ENCODE results near the gene KRTAP4-8. TPM values are rescaled to one million over a fixed set of nuclear protein-coding genes. Genes with fewer than 3 reads are reported as not detected.
"Not testable (repeated sequence)": the region's sequence is repeated elsewhere in the genome, so short reads cannot be mapped to it uniquely, and the experiment has no call there.

The KRTAP4-8 gene
- total RNA-seq, 2 donors from 2014 or later: not detected

DNA sequence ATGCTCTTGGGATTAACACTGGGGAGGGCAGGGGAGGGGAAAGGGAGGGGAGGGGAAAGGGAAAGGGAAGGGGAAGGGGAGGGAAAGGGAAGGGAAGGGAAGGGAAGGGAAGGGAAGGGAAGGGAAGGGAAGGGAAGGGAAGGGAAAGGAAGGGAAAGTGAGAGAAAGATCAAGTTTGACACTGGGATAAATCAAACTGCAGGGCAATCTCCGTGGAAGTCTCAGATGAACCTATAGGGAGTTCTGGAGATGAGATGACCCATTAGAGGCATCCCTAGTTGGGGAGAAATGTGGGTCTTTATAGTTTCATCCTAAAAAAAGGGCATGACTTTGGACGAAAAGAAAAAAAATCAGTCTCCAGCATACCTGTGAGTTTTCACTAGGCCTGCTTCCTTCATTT, 23.8 kb upstream of the KRTAP4-8 start:
- TF ChIP-seq, protein P1, sequence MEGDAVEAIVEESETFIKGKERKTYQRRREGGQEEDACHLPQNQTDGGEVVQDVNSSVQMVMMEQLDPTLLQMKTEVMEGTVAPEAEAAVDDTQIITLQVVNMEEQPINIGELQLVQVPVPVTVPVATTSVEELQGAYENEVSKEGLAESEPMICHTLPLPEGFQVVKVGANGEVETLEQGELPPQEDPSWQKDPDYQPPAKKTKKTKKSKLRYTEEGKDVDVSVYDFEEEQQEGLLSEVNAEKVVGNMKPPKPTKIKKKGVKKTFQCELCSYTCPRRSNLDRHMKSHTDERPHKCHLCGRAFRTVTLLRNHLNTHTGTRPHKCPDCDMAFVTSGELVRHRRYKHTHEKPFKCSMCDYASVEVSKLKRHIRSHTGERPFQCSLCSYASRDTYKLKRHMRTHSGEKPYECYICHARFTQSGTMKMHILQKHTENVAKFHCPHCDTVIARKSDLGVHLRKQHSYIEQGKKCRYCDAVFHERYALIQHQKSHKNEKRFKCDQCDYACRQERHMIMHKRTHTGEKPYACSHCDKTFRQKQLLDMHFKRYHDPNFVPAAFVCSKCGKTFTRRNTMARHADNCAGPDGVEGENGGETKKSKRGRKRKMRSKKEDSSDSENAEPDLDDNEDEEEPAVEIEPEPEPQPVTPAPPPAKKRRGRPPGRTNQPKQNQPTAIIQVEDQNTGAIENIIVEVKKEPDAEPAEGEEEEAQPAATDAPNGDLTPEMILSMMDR (IDR thresholded peaks at IDR 0.05): no peak
- H3K9me3 ChIP-seq: no peaks in the 10 kb centered on the region

GRCh38 chr17:41119696-41120690, 22.1 kb upstream of the KRTAP4-8 start:
- H3K4me3 ChIP-seq; DNase-seq (ENCODE audit: low spot score); H3K36me3 ChIP-seq; H3K4me1 ChIP-seq; H3K27me3 ChIP-seq; H3K9me3 ChIP-seq; H3K27ac ChIP-seq: not testable (repeated sequence)

More for the DNA sequence above, 23.8 kb upstream of the KRTAP4-8 start:
- DNase-seq (ENCODE audit: low spot score): no peak
- Histone ChIP-seq H3K4me1 (no peaks in the 10 kb centered on the region), H3K36me3 (no peaks in the 10 kb centered on the region), H3K27ac (no peak overlapping the region), H3K4me3 (no peak overlapping the region), H3K27me3 (no peaks in the 10 kb centered on the region)

DNA sequence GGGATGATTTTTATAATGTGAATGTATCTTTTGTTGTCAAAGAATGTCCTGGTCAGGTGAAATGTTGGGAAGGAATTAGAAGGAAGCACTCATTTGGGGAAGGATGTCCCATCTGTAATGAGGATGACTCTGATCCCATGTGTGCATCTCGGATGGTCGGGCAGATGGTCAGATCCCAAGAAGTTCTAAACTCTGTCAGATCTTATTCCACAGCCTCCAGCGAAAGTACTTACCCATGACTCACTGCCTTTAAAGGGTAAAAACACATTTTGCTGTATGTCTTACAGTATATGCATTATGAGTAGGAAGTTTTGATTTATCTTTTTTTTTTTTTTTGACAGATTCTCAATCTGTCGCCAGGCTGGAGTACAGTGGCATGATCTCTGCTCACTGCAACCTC, 20.8 kb upstream of the KRTAP4-8 start:
- no peaks in the 10 kb centered on the region for H3K9me3 ChIP-seq
- H3K4me3 ChIP-seq: no peak overlapping the region
- no peak for DNase-seq (ENCODE audit: low spot score)
- TF ChIP-seq, protein P1 (IDR thresholded peaks at IDR 0.05): no peak
- no peak overlapping the region for H3K27ac ChIP-seq
- H3K36me3 ChIP-seq: no peaks in the 10 kb centered on the region
- H3K27me3 ChIP-seq: no peaks in the 10 kb centered on the region
- no peaks in the 10 kb centered on the region for H3K4me1 ChIP-seq

DNA sequence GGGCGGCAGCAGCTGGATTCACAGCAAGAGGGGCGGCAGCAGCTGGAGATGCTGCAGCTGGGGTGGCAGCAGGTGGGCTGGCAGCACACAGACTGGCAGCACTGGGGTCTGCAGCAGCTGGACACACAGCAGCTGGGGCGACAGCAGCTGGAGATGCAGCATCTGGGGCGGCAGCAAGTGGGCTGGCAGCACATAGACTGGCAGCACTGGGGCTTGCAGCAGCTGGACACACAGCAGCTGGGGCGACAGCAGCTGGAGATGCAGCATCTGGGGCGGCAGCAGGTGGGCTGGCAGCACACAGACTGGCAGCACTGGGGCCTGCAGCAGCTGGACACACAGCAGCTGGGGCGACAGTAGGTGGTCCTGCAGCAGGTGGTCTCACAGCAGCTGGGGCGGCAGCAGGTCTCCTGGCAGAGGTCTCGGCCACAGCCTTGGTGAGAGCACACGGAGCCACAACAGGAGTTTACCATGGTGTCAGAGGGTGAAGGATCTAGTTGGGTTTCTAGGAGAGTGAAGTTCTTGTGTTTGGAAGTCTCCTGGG, 20.0 kb upstream of the KRTAP4-8 start, which contains the start of gene KRTAP4-11:
Gene KRTAP4-11 (minus strand): TSS at position 528 of the 541 bp plus-strand sequence. CDS start 58 bp downstream, at position 470.
- H3K27me3 ChIP-seq; H3K9me3 ChIP-seq; H3K36me3 ChIP-seq; H3K4me3 ChIP-seq; H3K27ac ChIP-seq; H3K4me1 ChIP-seq; DNase-seq (ENCODE audit: low spot score): not testable (repeated sequence)

GRCh38 chr17:41116297-41116696, 18.4 kb upstream of the KRTAP4-8 start:
- DNase-seq (ENCODE audit: low spot score): no peak
- Histone ChIP-seq H3K36me3 (no peaks in the 10 kb centered on the region), H3K27me3 (no peaks in the 10 kb centered on the region)

DNA sequence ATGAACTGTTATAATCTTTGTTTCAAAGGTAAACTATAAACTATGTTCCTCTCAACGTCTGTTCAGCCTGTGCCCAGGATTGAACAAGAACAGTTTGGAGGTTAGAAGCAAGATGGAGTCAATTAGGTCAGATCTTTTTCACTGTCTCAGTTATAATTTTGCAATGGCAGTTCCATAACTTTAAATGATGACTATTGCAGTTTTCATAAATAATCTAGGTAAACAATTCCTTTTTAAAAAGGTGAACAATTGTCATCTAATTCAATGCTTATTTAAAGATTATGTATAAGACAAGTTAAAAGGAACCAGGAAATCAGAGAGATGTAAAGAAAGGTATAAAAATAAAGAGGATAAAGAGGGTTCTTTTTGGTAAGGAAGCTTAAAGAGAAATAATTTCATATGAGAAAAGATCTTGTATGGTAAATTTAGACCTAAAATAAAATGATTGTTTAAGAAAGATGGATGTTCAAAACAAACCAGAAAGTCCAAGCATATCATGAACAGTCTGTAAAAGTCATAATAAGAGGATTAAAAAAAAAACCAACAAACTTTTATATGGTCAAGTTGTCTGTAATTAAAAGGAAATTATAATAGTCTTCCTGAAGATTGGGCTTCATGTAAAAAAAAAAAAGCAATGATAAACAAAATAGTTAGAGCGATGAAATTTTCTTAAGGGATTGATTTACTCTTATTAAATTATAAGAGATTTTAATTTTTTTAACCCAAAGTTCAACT, 13.4 kb upstream of the KRTAP4-8 start:
- H3K9me3 ChIP-seq: no peaks in the 10 kb centered on the region
- DNase-seq (ENCODE audit: low spot score): no peak

More at GRCh38 chr17:41116297-41116696, 18.4 kb upstream of the KRTAP4-8 start:
- Histone ChIP-seq H3K27ac (no peak overlapping the region), H3K9me3 (no peaks in the 10 kb centered on the region), H3K4me1 (no peaks in the 10 kb centered on the region), H3K4me3 (no peak overlapping the region)
- TF ChIP-seq, protein P1 (IDR thresholded peaks at IDR 0.05): no peak

GRCh38 chr17:41108728-41109386, 10.9 kb upstream of the KRTAP4-8 start:
- H3K27ac ChIP-seq, H3K36me3 ChIP-seq: not testable (repeated sequence)

More for the DNA sequence above, 13.4 kb upstream of the KRTAP4-8 start:
- no peaks in the 10 kb centered on the region for H3K36me3 ChIP-seq
- no peak overlapping the region for H3K4me3 ChIP-seq
- no peaks in the 10 kb centered on the region for H3K27me3 ChIP-seq
- H3K4me1 ChIP-seq: no peaks in the 10 kb centered on the region
- H3K27ac ChIP-seq: no peak overlapping the region
- TF ChIP-seq, protein P1 (IDR thresholded peaks at IDR 0.05): no peak

More at GRCh38 chr17:41108728-41109386, 10.9 kb upstream of the KRTAP4-8 start:
- not testable (repeated sequence) for H3K27me3 ChIP-seq; DNase-seq (ENCODE audit: low spot score); H3K4me3 ChIP-seq; H3K4me1 ChIP-seq; H3K9me3 ChIP-seq

Measured in right atrium auricular region (tissue), 2 donors.